ENCODE results near the gene STK11. TPM values are rescaled to one million over a fixed set of nuclear protein-coding genes. Genes with fewer than 3 reads are reported as not detected.

Gene STK11
- total RNA-seq, 4 donors from 2014 or later: 62.5 to 76.9 (median 66.4) TPM

DNA sequence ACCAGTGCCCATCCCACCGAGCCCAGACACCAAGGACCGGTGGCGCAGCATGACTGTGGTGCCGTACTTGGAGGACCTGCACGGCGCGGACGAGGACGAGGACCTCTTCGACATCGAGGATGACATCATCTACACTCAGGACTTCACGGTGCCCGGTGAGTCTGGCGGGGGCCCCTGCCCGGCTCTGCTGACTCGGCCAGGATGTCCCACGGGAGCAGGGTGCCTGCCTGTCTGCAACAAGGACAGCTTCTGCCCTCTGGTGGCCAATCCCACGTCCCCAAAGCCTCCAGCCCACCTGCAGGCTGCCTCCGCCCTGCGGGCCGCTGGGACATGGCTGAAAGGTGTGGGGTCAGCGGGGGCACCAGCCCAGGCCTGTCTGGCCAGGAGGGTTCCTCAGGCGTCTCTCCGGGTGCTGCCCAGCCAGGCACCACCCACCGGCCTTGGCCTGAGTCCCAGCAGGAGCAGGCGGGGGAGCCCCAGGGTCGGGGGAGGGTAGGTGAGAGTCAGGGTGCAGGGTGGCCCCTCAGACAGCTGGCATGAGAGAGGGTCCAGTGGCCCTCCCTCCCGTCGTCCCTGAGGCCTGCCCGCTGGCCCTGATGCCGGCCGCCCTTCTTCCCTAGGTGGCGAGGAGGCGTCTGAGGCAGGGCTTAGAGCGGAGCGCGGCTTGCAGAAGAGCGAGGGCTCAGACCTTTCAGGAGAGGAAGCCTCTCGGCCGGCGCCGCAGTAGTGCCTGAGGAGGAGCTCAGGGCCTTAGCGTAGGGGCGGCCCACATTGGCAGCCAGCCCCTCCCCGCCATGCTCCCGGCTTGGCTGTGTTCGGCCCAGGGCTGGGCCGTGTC, 17.7 kb downstream of the STK11 start:
- Histone ChIP-seq H3K9me3 (no peaks in the 10 kb centered on the region), H3K36me3 (peaks cover 83% of the 10 kb centered on the region), H3K27ac (no peak overlapping the region), H3K27me3 (no peaks in the 10 kb centered on the region), H3K4me1 (peaks cover 4% of the 10 kb centered on the region), H3K4me3 (no peak overlapping the region)
- no peak for TF ChIP-seq POLR2A (IDR thresholded peaks at IDR 0.05)
- TF ChIP-seq EP300 (IDR thresholded peaks at IDR 0.05): no peak
- no peak for TF ChIP-seq POLR2AphosphoS5 (IDR thresholded peaks at IDR 0.05)
- TF ChIP-seq, protein P1, sequence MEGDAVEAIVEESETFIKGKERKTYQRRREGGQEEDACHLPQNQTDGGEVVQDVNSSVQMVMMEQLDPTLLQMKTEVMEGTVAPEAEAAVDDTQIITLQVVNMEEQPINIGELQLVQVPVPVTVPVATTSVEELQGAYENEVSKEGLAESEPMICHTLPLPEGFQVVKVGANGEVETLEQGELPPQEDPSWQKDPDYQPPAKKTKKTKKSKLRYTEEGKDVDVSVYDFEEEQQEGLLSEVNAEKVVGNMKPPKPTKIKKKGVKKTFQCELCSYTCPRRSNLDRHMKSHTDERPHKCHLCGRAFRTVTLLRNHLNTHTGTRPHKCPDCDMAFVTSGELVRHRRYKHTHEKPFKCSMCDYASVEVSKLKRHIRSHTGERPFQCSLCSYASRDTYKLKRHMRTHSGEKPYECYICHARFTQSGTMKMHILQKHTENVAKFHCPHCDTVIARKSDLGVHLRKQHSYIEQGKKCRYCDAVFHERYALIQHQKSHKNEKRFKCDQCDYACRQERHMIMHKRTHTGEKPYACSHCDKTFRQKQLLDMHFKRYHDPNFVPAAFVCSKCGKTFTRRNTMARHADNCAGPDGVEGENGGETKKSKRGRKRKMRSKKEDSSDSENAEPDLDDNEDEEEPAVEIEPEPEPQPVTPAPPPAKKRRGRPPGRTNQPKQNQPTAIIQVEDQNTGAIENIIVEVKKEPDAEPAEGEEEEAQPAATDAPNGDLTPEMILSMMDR (IDR thresholded peaks at IDR 0.05): no peak
- DNase-seq (ENCODE audit: low spot score in 2 of 2): no peak
- WGBS: 95% methylated on average over 11 of the region's 48 CpGs

DNA sequence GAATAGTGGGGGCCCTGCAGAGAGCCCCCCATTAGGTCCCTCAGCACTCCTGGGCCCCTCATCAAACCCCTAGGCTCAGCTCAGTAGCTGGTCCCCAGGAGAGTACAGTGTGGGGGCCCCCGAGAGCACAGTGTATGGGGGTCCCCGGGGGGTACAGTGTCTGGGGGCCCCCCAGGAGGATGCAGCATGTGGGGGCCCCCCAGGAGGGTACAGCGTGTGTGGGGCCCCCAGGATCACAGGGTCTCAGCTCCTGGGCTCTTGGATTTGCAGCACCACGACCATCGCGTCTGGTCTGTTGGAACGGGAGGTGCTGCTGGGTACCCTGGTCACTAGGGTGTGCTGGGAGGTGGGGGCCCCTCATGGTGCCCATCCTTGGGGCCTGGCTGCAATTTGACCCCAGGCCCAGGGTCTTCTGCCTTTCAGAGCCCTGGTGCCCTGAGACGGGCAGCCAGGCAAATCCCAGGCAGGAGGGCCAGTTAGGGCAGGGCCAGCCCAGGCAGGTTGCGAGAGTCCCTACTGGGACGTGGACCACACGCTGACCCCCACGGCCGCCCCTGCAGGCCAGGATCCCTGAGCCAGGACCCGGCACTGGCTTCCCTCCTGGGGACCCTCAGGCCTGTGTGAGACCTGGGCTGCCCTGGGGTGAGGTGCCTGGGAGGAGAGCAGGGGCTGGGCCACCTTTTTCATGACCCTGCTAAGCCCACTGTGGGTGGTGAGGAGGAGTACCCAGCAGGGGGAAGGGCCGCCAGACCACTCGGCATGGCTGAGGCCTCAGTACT, 18.7 kb downstream of the STK11 start:
- no peak for DNase-seq (ENCODE audit: low spot score in 2 of 2)
- H3K9me3 ChIP-seq: no peaks in the 10 kb centered on the region
- no peak overlapping the region for H3K4me3 ChIP-seq
- H3K4me1 ChIP-seq: peaks cover 4% of the 10 kb centered on the region
- TF ChIP-seq, protein P1 (IDR thresholded peaks at IDR 0.05): no peak
- TF ChIP-seq EP300 (IDR thresholded peaks at IDR 0.05) (no peak), POLR2A (IDR thresholded peaks at IDR 0.05) (no peak), POLR2AphosphoS5 (IDR thresholded peaks at IDR 0.05) (no peak)
- no peaks in the 10 kb centered on the region for H3K27me3 ChIP-seq
- H3K36me3 ChIP-seq: peaks cover 88% of the 10 kb centered on the region
- 100% methylated on average over 3 of the region's 16 CpGs for WGBS
- H3K27ac ChIP-seq: no peak overlapping the region

DNA sequence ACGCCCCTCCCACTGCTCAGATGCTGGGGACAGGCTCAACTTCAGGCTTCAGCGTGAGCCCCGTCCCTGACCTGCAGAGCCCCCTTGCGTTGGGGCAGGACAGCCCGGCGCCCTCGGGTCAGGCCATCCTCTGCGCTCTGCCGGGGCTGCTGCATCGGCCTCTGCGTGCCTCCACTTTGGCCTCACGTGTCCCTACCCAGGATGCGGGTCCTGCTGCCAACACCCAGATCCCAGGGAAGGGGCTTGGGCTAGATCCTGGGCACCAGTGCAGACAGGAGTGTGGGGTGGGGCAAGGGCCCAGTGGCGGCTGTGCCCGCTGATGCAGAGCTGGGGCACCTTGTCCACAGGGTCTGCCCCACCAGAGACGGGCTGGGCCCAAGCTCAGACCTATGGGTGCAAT, 19.3 kb downstream of the STK11 start:
- WGBS: 96% methylated on average over 7 of the region's 16 CpGs
- no peaks in the 10 kb centered on the region for H3K9me3 ChIP-seq
- no peaks in the 10 kb centered on the region for H3K27me3 ChIP-seq
- H3K4me3 ChIP-seq: no peak overlapping the region
- H3K4me1 ChIP-seq: peaks cover 4% of the 10 kb centered on the region
- no peak for DNase-seq (ENCODE audit: low spot score in 2 of 2)
- peaks cover 88% of the 10 kb centered on the region for H3K36me3 ChIP-seq
- no peak for TF ChIP-seq POLR2A (IDR thresholded peaks at IDR 0.05)
- TF ChIP-seq EP300 (IDR thresholded peaks at IDR 0.05): no peak
- TF ChIP-seq, protein P1 (IDR thresholded peaks at IDR 0.05): no peak
- no peak for TF ChIP-seq POLR2AphosphoS5 (IDR thresholded peaks at IDR 0.05)
- H3K27ac ChIP-seq: no peak overlapping the region

DNA sequence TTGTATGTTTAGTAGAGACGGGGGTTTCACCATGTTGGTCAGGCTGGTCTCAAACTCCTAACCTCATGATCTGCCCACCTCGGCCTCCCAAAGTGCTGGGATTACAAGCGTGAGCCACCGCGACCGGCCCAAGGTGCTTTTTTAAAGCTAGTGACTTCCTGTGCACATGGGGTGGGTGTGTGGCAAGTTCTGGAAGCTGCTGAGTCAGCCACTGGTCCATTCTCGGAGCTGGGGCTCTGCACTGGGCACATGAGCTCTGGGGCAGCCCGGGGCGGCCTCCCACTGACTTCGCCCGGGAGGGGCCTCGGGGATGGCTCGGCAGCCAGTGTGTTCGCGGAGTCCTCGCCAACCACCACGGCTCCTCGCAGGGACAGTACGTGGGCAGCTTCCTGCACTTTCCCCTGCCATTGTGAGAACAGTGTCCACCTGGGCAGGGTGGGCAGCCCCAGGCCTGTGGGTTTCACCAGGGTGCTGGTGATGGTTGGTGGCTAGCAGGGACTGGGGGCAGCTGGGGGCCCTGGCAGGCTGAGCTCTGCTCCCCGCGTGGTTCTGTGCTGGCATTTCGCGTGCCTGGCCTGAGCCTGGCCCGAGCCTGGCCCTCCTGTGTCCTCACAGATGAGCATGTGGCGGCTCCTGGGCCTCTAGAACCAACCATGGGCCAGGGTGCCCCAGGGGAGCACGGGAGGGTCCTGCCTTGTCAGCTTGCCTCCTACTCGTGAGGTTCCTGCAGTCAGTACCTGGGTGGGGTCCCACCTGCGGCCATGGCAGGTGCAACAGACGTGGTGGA, 20.1 kb downstream of the STK11 start:
- Histone ChIP-seq H3K36me3 (peaks cover 81% of the 10 kb centered on the region), H3K4me3 (no peak overlapping the region), H3K27ac (no peak overlapping the region), H3K4me1 (peaks cover 4% of the 10 kb centered on the region), H3K27me3 (no peaks in the 10 kb centered on the region), H3K9me3 (no peaks in the 10 kb centered on the region)
- WGBS: 97% methylated on average over 14 of the region's 29 CpGs
- no peak for TF ChIP-seq POLR2A (IDR thresholded peaks at IDR 0.05)
- no peak for TF ChIP-seq EP300 (IDR thresholded peaks at IDR 0.05)
- no peak for TF ChIP-seq POLR2AphosphoS5 (IDR thresholded peaks at IDR 0.05)
- TF ChIP-seq, protein P1 (IDR thresholded peaks at IDR 0.05): no peak
- DNase-seq (ENCODE audit: low spot score in 2 of 2): no peak

Measured in suprapubic skin (tissue), 4 donors.